Kidney (tissue), 14 donors: Measurements from ENCODE around the gene PRKAR1A. TPM values are rescaled to one million over a fixed set of nuclear protein-coding genes. Genes with fewer than 3 reads are reported as not detected.
A peak's percentile ranks its signal among the peaks of the same experiment; 100 is the strongest.

ENCODE experiments used
- DNase-seq, 5 donors: peaks; one replicate each; pipeline ENCODE4 v3.0.0-alpha.2; 2013 to 2020
- FAIRE-seq: peaks from 2 replicates; lab custom pipeline; 2012; peaks lifted over from hg19 to GRCh38; lab: Jason Lieb, UNC
- H3K27ac ChIP-seq, 2 donors: one replicate each; pipeline ENCODE4 v1.7.0; 2013; ENCODE audit warnings: low read depth in 2 of 2, low read length in 2 of 2, inconsistent platforms in 1 of 2
- H3K27me3 ChIP-seq: one replicate; pipeline ENCODE4 v1.7.1; 2013; ENCODE audit warnings: low read length, inconsistent platforms; ENCODE audit not compliant: control insufficient read depth, insufficient read depth
- H3K36me3 ChIP-seq, 3 donors: one replicate each; pipeline versions ENCODE4 v1.7.0 to v1.7.1; 2013; ENCODE audit warnings: low read length in 3 of 3, control low read depth in 1 of 3, inconsistent platforms in 1 of 3; ENCODE audit not compliant: insufficient read depth in 3 of 3, control insufficient read depth in 2 of 3
- H3K4me1 ChIP-seq, 3 donors: one replicate each; pipeline versions ENCODE4 v1.7.0 to v1.7.1; 2013; ENCODE audit warnings: low read length in 3 of 3, inconsistent platforms in 1 of 3, low read depth in 1 of 3; ENCODE audit not compliant: control insufficient read depth in 2 of 3, insufficient read depth in 2 of 3
- H3K4me3 ChIP-seq, 3 donors: one replicate each; pipeline versions ENCODE4 v1.7.0 to v1.8.1; 2013; ENCODE audit warnings: low read length in 3 of 3, control low read depth in 1 of 3, inconsistent platforms in 1 of 3
- H3K9ac ChIP-seq, 3 donors: one replicate each; pipeline versions ENCODE4 v1.7.0 to v1.7.1; 2013; ENCODE audit warnings: low read length in 3 of 3, control low read depth in 1 of 3, inconsistent platforms in 1 of 3
- H3K9me3 ChIP-seq, 3 donors: one replicate each; pipeline versions ENCODE4 v1.7.0 to v1.7.1; 2013; ENCODE audit warnings: low read length in 3 of 3, control low read depth in 1 of 3, inconsistent platforms in 1 of 3; ENCODE audit not compliant: control insufficient read depth in 2 of 3, insufficient read depth in 1 of 3
- intact Hi-C: fragments of 100-400 bp; cut with DNase I; formaldehyde crosslinking; loops from one replicate; pipeline ENCODE4 v1.11.1; 2022
- polyA plus RNA-seq: library from polyadenylated mRNA; stranded (reverse); fragments of 350-450 nt; fragmentation: Illumina TruSeq; extraction: RNeasy Lipid Tissue Mini Kit (QIAGEN cat#74804); gene quantifications from one replicate; pipeline ENCODE4 v1.2.3, GENCODE V29; 2014; ENCODE audit warnings: low read depth, low replicate concordance; ENCODE audit not compliant: insufficient read depth
- total RNA-seq: library from RNA; stranded (reverse); fragmentation: NEBNext Ultra II Directional; extraction: Animal tissue kit (Norgen Biotek cat#: 25700); gene quantifications from one replicate; pipeline ENCODE4 v1.2.1, GENCODE V29; 2021
- TF ChIP-seq, protein P1 (sequence below): IDR thresholded peaks from 3 replicates; pipeline ENCODE4 v1.5.1; 2012; ENCODE audit warnings: mild to moderate bottlenecking, moderate library complexity, borderline replicate concordance; ENCODE audit not compliant: insufficient read depth; ENCODE audit errors: extremely low read depth
- donor health status: control.
- donor health status: control.
- donor health status: control.
- donor health status: control.
- donor health status: control.
- donor health status: DM: yes; HTN: yes; CAD: no.
- donor health status: Normal renal cell carcinoma (clear cell type).

The PRKAR1A gene
- total and polyA plus RNA-seq, 2 donors from 2014 or later: 92.3 to 340 TPM

DNA sequence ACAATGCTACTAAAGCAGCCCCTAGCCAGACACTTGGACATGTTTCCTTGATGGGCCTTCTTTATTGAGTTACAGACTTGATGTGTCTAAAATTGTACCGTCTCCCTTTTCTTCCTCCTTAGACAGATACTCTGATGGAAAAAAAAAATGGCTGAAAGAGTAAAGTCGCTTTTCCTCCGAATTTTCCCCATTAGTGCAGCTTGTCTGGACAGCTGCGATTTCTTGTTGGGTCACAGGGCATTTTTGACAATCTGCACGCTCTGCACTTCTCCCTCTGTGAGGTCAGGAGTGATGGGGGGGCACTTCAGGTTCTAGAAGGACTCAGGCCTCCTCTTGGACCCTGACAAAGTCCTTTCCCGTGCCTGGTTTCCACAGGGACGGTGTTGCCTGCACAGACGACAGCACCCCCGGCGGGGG lies 968 bp upstream of the PRKAR1A start:
- peak overlapping the region; percentile 19 to 96 (median 57) for H3K9ac ChIP-seq
- peaks cover 2 to 10% (median 4%) of the 10 kb centered on the region in 3 donors for H3K4me1 ChIP-seq
- no peaks in the 10 kb centered on the region for H3K27me3 ChIP-seq
- peak overlapping the region; percentile 95 to 99 for H3K27ac ChIP-seq
- peaks cover 0 to 7% (median 2%) of the 10 kb centered on the region in 3 donors for H3K36me3 ChIP-seq
- DNase-seq (no peak), FAIRE-seq (no peak)
- peak overlapping the region; percentile 61 to 94 (median 66) for H3K4me3 ChIP-seq
- intact Hi-C loops: no loop called here
- no peaks in the 10 kb centered on the region for H3K9me3 ChIP-seq
- TF ChIP-seq, protein P1, sequence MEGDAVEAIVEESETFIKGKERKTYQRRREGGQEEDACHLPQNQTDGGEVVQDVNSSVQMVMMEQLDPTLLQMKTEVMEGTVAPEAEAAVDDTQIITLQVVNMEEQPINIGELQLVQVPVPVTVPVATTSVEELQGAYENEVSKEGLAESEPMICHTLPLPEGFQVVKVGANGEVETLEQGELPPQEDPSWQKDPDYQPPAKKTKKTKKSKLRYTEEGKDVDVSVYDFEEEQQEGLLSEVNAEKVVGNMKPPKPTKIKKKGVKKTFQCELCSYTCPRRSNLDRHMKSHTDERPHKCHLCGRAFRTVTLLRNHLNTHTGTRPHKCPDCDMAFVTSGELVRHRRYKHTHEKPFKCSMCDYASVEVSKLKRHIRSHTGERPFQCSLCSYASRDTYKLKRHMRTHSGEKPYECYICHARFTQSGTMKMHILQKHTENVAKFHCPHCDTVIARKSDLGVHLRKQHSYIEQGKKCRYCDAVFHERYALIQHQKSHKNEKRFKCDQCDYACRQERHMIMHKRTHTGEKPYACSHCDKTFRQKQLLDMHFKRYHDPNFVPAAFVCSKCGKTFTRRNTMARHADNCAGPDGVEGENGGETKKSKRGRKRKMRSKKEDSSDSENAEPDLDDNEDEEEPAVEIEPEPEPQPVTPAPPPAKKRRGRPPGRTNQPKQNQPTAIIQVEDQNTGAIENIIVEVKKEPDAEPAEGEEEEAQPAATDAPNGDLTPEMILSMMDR: no peak

DNA sequence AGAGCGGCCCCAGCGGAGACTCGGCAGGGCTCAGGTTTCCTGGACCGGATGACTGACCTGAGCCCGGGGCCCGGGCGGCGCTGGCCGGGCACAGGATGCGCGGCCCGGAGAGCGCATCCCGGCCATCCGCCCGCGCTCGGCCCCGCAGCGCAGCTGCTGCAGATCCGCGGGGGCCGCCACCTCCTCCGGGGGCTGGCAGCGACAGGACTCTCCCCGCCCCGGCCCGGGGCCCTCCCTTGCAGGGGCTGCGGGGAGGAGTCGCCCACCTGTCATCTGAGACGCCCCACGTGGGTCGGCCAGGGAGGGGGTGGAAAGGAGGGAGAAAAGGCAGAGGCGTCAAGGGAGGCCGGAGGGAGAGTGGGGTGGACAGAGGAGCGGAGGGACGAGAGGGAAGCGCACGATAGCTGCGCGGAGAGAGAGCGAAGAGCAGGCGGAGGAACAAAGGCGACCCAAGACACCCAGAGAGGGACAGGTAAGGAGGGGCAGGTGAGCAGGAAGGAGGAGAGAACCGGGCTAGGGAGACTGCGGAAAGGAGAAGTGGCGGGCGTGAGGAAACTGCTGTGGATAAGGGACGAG lies 471 bp upstream of the PRKAR1A start:
- intact Hi-C loops: no loop called here
- FAIRE-seq (no peak), DNase-seq (peak; percentile 94 to 97 (median 96))
- Histone ChIP-seq H3K4me3 (peak overlapping the region; percentile 90 to 100 (median 94)), H3K27me3 (no peaks in the 10 kb centered on the region), H3K9me3 (no peaks in the 10 kb centered on the region), H3K4me1 (peaks cover 2 to 10% (median 5%) of the 10 kb centered on the region in 3 donors), H3K27ac (peak overlapping the region; percentile 95 to 99), H3K36me3 (peaks cover 0 to 10% (median 3%) of the 10 kb centered on the region in 3 donors), H3K9ac (peak overlapping the region; percentile 57 to 96 (median 90))
- TF ChIP-seq, protein P1: no peak

DNA sequence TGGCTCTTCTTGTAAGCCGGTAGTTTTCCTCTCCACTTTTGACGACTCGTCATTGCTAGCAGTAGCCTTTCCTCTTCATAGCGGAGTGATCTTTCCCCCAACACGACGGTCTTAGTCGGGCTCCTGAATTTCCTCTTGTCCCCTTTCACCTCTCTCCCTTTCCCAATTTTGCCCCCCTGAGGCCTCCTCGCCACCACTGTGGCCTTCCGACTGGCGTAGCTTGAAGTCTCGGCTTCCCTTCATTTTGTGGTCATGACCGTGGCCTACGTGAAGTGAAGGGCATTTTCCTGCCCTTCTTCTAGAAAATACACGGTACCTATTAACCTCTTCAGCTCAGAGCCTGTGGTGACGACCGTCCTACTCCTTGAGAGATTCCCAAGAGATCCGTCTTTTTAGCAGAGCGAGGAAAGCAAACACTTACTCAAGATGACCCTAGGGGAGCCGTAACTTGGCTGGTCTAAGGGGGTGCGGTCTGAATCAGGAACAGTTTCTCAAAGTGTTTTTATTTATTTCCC lies 787 bp downstream of the PRKAR1A start:
- Histone ChIP-seq H3K27me3 (no peaks in the 10 kb centered on the region), H3K36me3 (peaks cover 0 to 21% (median 8%) of the 10 kb centered on the region in 3 donors), H3K27ac (peak overlapping the region; percentile 95 to 99), H3K9ac (peak overlapping the region; percentile 91 to 96 (median 96)), H3K4me1 (peaks cover 2 to 12% (median 10%) of the 10 kb centered on the region in 3 donors), H3K9me3 (no peaks in the 10 kb centered on the region), H3K4me3 (peak overlapping the region; percentile 93 to 100 (median 94))
- TF ChIP-seq, protein P1: no peak
- DNase-seq (peak in 2 of 5 donors; percentile 60 to 68), FAIRE-seq (no peak)
- intact Hi-C loops: no loop called here
